Panc1 (cell line): ENCODE results near the gene CEP41.

Experiments used
- POLR2AphosphoS5 ChIP-seq: IDR thresholded peaks from 2 replicates; pipeline ENCODE4 v1.6.1; 2012; ENCODE audit warnings: mild to moderate bottlenecking, low read depth, low read length, moderate library complexity
- REST ChIP-seq, 2 experiments: IDR thresholded peaks; 2 replicates each; pipeline ENCODE4 v1.6.1; 2011 to 2012; ENCODE audit warnings: low read depth in 2 of 2, control low read depth in 1 of 2, low read length in 1 of 2, mild to moderate bottlenecking in 1 of 2, moderate library complexity in 1 of 2; ENCODE audit not compliant: insufficient read depth in 1 of 2
- TF ChIP-seq, protein P1 (sequence below): fragments of 450-650 bp; IDR thresholded peaks from 2 replicates; pipeline ENCODE4 v1.5.1; 2017; ENCODE audit warnings: mild to moderate bottlenecking

GRCh38 chr7:130436253-130436652, 4.6 kb downstream of the CEP41 start:
- TF ChIP-seq, protein P1, sequence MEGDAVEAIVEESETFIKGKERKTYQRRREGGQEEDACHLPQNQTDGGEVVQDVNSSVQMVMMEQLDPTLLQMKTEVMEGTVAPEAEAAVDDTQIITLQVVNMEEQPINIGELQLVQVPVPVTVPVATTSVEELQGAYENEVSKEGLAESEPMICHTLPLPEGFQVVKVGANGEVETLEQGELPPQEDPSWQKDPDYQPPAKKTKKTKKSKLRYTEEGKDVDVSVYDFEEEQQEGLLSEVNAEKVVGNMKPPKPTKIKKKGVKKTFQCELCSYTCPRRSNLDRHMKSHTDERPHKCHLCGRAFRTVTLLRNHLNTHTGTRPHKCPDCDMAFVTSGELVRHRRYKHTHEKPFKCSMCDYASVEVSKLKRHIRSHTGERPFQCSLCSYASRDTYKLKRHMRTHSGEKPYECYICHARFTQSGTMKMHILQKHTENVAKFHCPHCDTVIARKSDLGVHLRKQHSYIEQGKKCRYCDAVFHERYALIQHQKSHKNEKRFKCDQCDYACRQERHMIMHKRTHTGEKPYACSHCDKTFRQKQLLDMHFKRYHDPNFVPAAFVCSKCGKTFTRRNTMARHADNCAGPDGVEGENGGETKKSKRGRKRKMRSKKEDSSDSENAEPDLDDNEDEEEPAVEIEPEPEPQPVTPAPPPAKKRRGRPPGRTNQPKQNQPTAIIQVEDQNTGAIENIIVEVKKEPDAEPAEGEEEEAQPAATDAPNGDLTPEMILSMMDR = no peak
- TF ChIP-seq POLR2AphosphoS5 (no peak), REST (IDR thresholded peaks at IDR 0.05; ENCODE audit: insufficient read depth in 1 of 2, low read depth in 2 of 2, low read length in 1 of 2) (no peak)
